Stimulated activated naive CD8-positive, alpha-beta T cell treated with anti-CD3 and anti-CD28 coated beads, Interleukin-15, Interleukin-2, amounts not matched to agents 100 U/mL and 50 U/mL, for 24 hours (primary cell): ENCODE results near the gene PCDHB6.
"Not testable (repeated sequence)": the region's sequence is repeated elsewhere in the genome, so short reads cannot be mapped to it uniquely, and the experiment has no call there.

Experiments
- ATAC-seq: fragments of 150-1000 bp; cut with Tn5 transposase; one replicate; pipeline ENCODE4 v1.10.0; 2021
- DNase-seq: peaks from one replicate; pipeline ENCODE4 v3.0.0; 2021

PCDHB6 gene

DNA sequence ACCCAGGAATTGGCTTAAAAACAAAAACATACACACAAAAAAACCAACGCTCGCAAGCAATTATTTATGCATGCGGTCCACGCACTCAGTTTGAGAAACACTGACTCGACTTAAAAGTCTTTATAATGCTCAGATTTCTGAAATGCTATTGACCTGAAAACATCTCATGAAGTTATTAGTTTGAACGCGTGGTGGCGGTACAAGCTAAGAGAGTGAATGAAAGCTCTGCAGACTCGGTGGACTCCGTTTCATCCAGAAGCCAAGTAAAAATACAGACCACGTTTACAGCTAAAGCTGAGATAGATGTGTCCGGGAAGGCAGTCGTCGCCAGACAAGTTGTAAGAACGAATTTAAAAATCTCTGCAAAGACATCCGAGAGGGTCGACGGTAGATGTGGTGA, at the start of gene PCDHB6:
PCDHB6 (plus strand) TSS at position 246 of the 400 bp plus-strand sequence. CDS start 201 bp downstream, outside the sequence.
- no peak for DNase-seq
- ATAC-seq = no peak

DNA sequence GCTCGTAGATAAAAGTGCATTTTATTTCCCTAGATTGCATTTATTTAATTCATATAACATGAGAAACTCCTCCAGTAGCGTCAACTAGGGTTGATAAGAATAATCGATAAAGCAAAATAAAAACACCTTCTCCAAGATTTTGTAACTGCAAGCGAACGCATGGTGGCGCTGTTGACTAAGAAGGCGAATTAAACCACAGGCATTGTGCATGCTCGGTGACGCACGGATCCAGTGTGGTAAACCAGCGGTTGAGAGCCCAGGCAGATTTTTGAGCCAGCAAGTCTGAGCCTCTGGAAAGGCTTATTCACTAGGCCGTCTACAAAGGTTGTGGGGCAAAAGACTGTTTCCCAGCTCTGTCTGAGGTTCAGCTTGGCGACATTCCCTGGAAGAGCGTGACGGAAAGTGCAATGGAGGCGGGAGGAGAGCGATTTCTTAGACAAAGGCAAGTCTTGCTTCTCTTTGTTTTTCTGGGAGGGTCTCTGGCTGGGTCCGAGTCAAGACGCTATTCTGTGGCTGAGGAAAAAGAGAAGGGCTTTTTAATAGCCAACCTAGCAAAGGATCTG, 49.5 kb upstream of the PCDHB6 start, which contains the start of gene PCDHB3:
PCDHB3 (plus strand) TSS at position 231 of the 563 bp plus-strand sequence; CDS start at position 408, 177 bp downstream.
- ATAC-seq (no peak), DNase-seq (peak; percentile 41)

DNA sequence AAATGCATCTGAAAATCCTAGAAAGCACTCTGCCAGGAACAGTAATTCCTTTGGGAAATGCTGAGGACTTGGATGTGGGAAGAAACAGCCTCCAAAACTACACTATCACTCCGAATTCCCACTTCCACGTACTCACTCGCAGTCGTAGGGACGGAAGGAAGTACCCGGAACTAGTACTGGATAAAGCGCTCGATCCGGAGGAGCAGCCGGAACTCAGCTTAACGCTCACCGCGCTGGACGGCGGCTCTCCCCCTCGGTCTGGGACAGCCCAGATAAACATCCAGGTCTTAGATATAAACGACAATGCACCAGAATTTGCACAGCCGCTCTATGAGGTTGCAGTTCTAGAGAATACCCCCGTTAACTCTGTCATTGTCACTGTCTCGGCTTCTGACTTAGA, 48.8 kb upstream of the PCDHB6 start:
- no peak for ATAC-seq
- DNase-seq = no peak

DNA sequence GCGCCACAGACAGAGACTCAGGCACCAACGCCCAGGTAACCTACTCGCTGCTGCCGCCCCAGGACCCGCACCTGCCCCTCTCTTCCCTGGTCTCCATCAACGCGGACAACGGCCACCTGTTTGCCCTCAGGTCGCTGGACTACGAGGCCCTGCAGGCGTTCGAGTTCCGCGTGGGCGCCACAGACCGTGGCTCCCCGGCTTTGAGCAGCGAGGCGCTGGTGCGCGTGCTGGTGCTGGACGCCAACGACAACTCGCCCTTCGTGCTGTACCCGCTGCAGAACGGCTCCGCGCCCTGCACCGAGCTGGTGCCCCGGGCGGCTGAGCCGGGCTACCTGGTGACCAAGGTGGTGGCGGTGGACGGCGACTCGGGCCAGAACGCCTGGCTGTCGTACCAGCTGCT, 47.8 kb upstream of the PCDHB6 start:
- not testable (repeated sequence) for ATAC-seq, DNase-seq

DNA sequence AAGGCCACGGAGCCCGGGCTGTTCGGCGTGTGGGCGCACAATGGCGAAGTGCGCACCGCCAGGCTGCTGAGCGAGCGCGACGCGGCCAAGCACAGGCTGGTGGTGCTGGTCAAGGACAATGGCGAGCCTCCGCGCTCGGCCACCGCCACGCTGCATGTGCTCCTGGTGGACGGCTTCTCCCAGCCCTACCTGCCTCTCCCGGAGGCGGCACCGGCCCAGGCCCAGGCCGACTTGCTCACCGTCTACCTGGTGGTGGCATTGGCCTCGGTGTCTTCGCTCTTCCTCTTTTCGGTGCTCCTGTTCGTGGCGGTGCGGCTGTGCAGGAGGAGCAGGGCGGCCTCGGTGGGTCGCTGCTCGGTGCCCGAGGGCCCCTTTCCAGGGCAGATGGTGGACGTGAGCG, 47.4 kb upstream of the PCDHB6 start:
- not testable (repeated sequence) for DNase-seq, ATAC-seq

DNA sequence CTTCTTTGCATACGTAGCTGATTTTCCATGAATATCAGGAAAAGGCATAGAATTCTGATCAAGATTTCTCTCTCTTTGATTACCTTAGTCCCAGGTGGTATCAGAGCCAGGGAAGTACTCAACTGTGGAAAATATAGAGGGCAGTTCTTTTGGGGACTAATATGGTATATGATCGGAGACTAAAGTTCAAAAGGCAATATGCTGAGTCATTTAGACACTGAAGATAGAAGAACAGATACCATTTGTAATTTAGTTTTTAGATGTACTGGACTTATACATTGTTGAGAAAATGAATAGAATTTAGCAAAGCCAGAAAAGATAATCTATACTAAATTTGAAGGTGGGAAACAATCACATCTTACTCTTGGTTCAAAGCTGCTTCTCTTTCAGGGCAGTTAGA, 44.5 kb upstream of the PCDHB6 start:
- ATAC-seq = no peak
- DNase-seq = no peak

DNA sequence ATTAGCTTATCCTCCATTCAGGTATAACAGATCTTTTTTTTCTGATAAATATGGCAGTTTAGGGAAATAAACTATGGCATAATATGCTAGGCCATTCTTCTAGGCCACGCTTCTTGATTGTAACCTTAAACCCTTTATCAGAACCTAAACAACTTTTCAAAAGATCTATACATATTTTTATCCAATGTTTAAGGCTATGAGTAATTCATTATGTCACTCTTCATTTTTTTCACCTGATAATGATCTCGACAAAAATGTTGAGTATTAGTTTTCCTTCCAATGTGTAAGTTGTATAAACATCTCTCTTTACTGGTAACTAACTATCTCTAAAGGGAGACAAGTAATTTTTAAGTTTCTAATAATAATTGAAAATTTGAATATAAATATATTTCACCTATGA, 30.6 kb upstream of the PCDHB6 start:
- ATAC-seq (no peak), DNase-seq (no peak)

DNA sequence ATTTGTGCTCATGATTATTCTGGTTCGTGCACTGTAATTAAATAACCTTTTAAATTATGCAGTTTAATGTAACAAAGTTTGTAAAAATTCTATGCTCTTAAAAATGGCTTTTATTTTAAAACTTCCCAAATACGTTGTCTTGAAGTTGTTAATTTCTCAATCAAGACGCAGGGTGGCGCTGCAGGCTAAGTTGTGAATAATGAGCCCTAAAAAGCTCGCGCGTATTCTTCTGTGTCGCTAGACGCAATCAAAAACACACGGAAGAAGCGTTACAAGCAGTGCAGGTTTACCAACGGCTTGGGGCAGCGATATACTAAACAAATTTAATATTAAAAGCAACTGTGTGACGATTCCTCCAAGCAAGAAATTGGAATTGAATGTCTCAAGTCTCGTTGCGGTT, 28.3 kb upstream of the PCDHB6 start, which contains the start of gene PCDHB4:
PCDHB4 (plus strand) TSS at position 256 of the 400 bp plus-strand sequence. CDS start 181 bp downstream, outside the sequence.
- DNase-seq (peak; percentile 4), ATAC-seq (no peak)

DNA sequence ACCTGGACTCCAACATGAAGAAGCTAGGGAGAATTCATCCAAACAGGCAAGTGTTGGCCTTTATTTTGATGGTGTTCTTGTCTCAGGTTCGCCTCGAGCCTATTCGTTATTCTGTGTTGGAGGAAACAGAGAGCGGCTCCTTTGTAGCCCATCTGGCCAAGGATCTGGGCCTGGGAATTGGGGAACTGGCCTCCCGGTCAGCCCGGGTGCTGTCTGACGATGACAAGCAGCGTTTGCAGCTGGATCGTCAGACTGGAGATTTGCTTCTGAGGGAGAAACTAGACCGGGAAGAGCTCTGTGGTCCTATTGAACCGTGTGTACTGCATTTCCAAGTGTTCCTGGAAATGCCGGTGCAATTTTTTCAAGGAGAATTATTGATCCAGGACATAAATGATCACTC, 27.9 kb upstream of the PCDHB6 start:
- no peak for ATAC-seq
- no peak for DNase-seq

DNA sequence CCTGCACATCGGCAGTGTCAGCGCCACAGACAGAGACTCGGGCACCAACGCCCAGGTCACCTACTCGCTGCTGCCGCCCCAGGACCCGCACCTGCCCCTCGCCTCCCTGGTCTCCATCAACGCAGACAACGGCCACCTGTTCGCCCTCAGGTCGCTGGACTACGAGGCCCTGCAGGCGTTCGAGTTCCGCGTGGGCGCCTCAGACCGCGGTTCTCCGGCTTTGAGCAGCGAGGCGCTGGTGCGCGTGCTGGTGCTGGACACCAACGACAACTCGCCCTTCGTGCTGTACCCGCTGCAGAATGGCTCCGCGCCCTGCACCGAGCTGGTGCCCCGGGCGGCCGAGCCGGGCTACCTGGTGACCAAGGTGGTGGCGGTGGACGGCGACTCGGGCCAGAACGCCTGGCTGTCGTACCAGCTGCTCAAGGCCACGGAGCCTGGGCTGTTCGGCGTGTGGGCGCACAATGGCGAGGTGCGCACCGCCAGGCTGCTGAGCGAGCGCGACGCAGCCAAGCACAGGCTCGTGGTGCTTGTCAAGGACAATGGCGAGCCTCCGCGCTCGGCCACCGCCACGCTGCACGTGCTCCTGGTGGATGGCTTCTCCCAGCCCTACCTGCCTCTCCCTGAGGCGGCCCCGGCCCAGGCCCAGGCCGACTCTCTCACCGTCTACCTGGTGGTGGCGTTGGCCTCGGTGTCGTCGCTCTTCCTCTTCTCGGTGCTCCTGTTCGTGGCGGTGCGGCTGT, 26.3 kb upstream of the PCDHB6 start:
- DNase-seq, ATAC-seq: not testable (repeated sequence)

DNA sequence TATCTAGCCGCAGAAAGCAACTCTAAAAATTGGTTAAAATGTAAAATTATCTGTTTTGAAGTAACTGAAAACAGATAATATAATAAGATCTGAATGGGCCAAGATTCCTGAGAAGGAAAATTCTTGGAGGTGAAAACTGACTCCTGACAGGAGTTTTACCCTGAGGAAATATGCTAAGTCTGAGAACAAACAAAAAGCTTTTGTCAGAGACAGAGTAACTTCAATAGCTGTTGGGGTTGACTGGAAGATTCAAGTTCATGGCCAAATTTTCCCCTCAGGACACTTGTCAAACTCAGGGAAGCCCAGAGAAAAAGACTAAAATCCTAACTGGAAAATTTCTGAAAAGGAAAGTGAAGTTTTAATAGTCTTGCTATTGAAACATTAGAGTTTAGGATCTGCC, 22.6 kb upstream of the PCDHB6 start:
- DNase-seq (no peak), ATAC-seq (no peak)

DNA sequence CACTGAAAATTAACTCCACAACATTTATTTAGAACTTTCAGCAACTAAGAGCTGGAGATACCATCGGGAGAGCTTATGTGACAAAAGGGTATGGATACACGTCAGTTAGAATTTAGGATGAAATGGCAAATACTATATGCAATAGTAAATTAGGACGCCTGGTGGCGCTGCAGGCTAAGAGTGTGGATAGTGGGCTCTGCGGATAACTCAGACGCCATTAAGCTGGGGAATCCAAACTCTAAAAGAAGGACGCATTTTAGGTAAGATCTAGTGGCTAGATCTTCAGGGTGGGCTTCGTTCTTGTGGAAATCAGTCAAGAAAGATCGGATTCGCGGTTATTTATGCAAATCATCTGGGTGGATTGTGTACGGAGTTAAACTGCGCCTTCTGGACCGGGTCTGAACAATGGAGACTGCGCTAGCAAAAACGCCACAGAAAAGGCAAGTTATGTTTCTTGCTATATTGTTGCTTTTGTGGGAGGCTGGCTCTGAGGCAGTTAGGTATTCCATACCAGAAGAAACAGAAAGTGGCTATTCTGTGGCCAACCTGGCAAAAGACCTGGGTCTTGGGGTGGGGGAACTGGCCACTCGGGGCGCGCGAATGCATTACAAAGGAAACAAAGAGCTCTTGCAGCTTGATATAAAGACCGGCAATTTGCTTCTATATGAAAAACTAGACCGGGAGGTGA, 14.7 kb upstream of the PCDHB6 start, which contains the start of gene PCDHB5:
PCDHB5 (plus strand) TSS at position 177 of the 688 bp plus-strand sequence; CDS start at position 406, 229 bp downstream.
- ATAC-seq (no peak), DNase-seq (no peak)

DNA sequence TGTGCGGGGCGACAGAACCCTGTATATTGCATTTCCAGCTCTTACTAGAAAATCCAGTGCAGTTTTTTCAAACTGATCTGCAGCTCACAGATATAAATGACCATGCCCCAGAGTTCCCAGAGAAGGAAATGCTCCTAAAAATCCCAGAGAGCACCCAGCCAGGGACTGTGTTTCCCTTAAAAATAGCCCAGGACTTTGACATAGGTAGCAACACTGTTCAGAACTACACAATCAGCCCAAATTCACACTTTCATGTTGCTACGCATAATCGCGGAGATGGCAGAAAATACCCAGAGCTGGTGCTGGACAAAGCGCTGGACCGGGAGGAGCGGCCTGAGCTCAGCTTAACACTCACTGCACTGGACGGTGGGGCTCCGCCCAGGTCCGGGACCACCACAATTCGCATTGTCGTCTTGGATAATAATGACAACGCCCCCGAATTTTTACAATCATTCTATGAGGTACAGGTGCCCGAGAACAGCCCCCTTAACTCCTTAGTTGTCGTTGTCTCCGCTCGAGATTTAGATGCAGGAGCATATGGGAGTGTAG, 14.1 kb upstream of the PCDHB6 start:
- ATAC-seq = no peak
- DNase-seq = no peak

DNA sequence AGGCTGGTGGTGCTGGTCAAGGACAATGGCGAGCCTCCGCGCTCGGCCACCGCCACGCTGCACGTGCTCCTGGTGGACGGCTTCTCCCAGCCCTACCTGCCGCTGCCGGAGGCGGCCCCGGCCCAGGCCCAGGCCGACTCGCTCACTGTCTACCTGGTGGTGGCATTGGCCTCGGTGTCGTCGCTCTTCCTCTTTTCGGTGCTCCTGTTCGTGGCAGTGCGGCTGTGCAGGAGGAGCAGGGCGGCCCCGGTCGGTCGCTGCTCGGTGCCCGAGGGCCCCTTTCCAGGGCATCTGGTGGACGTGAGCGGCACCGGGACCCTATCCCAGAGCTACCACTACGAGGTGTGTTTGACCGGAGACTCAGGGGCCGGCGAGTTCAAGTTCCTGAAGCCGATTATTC, 12.5 kb upstream of the PCDHB6 start:
- not testable (repeated sequence) for DNase-seq, ATAC-seq

DNA sequence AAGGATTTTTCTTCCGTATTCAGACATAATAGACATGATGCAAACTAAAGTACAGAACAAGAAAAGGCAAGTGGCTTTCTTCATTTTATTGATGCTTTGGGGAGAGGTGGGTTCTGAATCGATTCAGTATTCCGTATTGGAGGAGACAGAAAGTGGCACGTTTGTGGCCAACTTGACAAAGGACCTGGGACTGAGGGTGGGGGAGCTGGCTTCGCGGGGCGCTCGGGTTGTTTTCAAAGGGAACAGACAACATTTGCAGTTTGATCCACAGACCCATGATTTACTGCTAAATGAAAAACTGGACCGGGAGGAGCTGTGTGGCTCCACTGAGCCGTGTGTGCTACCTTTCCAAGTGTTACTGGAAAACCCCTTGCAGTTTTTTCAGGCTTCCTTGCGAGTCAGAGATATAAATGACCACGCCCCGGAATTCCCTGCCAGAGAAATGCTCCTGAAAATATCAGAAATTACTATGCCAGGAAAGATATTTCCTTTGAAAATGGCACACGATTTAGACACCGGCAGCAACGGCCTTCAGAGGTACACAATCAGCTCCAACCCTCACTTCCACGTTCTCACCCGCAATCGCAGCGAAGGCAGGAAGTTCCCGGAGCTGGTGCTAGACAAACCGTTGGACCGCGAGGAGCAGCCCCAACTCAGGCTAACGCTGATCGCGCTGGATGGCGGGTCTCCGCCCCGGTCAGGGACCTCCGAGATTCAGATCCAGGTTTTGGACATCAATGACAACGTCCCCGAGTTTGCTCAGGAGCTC, 551 bp downstream of the PCDHB6 start:
- no peak for DNase-seq
- ATAC-seq = no peak

DNA sequence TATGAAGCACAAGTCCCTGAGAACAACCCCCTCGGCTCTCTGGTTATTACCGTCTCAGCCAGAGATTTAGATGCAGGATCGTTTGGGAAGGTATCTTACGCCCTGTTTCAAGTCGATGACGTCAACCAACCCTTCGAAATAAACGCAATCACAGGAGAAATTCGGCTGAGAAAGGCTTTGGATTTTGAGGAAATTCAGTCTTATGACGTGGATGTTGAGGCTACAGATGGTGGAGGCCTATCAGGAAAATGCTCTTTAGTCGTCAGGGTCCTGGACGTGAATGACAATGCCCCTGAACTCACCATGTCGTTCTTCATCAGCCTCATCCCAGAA, 1.1 kb downstream of the PCDHB6 start:
- no peak for ATAC-seq
- no peak for DNase-seq

DNA sequence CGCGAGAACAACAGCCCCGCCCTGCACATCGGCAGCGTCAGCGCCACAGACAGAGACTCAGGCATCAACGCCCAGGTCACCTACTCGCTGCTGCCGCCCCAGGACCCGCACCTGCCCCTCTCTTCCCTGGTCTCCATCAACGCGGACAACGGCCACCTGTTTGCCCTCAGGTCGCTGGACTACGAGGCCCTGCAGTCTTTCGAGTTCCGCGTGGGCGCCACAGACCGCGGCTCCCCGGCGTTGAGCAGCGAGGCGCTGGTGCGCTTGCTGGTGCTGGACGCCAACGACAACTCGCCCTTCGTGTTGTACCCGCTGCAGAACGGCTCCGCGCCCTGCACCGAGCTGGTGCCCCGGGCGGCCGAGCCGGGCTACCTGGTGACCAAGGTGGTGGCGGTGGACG, 1.8 kb downstream of the PCDHB6 start:
- ATAC-seq, DNase-seq: not testable (repeated sequence)

DNA sequence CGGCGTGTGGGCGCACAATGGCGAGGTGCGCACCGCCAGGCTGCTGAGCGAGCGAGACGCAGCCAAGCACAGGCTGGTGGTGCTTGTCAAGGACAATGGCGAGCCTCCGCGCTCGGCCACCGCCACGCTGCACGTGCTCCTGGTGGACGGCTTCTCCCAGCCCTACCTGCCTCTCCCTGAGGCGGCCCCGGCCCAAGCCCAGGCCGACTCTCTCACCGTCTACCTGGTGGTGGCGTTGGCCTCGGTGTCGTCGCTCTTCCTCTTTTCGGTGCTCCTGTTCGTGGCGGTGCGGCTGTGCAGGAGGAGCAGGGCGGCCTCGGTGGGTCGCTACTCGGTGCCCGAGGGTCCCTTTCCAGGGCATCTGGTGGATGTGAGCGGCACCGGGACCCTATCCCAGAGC, 2.2 kb downstream of the PCDHB6 start:
- DNase-seq, ATAC-seq: not testable (repeated sequence)

DNA sequence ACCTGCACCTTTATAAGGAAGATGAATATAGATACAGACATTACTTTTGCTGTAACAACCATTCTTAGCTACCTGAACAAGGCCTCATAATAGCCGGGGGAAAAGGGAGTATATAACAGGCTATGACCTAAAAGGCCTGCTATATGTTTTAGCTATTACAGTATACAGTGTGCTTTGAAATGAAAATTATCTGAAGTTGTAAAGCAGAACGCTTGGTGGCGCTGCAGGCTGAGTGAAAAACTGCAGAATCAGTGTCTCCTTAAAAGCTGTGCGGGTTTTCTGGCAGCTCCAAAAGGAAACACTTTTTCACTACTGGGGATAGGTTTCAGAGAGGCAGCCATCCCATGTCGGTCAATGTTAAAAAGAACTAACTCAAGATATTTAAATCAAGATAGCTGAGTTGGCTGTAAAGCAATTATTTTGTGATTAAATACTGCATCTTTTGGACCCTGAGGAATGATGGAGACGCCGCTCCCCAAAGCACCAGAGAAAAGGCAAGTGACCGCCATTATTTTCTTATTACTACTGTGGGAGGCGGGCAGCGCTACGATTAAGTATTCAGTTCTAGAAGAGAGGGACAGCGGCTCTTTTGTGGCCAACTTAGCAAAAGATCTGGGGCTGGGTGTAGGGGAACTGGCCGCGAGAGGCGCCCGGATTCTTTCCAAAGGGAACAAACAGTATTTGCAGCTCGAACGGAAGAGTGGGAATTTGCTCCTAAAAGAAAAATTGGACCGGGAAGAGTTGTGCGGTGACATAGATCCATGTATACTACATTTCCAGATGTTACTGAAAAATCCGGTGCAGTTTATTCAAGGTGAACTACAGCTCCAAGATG, 5.9 kb downstream of the PCDHB6 start:
- ATAC-seq (no peak), DNase-seq (no peak)

DNA sequence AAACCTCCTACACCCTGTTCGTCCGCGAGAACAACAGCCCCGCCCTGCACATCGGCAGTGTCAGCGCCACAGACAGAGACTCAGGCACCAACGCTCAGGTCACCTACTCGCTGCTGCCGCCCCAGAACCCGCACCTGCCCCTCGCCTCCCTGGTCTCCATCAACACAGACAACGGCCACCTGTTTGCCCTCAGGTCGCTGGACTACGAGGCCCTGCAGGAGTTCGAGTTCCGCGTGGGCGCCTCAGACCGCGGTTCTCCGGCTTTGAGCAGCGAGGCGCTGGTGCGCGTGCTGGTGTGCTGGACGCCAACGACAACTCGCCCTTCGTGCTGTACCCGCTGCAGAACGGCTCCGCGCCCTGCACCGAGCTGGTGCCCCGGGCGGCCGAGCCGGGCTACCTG, 7.5 kb downstream of the PCDHB6 start:
- ATAC-seq, DNase-seq: not testable (repeated sequence)

DNA sequence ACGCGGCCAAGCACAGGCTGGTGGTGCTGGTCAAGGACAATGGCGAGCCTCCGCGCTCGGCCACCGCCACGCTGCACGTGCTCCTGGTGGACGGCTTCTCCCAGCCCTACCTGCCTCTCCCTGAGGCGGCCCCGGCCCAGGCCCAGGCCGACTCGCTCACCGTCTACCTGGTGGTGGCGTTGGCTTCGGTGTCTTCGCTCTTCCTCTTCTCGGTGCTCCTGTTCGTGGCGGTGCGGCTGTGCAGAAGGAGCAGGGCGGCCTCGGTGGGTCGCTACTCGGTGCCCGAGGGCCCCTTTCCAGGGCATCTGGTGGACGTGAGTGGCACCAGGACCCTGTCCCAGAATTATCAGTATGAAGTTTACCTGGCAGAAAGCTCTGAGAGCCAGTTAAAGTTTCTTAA, 8.0 kb downstream of the PCDHB6 start:
- DNase-seq, ATAC-seq: not testable (repeated sequence)
